ENCODE data around the gene KL. TPM values are rescaled to one million over a fixed set of nuclear protein-coding genes. Genes with fewer than 3 reads are reported as not detected.

The KL gene
- total and polyA plus RNA-seq, 12 donors: 0.24 to 2.8 (median 0.78) TPM

DNA sequence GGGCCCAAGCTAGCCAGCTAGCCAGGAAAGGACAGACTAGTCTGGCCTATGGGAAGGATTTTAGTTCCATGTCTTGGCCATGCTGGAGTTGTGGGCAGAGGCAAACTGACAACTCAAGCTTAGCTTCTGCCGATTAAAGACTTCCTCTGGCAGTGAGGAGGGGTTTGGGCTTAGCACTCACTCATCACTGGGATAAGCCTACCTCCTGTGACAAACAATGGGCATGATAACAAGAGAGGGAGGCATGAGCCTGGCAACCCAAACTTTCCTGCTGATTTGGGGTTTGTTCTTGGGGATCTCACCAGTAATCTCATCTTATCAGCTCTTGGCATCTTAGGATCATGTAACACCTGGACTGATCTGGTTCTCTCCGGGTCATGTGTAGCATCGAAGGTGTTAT lies 83.6 kb downstream of the KL start:
- Histone ChIP-seq H3K4me1 (replicated peaks in 1 of 2) (no peaks in the 10 kb centered on the region), H3K36me3 (replicated peaks in 1 of 2) (peaks cover 0 to 4% of the 10 kb centered on the region in 2 donors), H3K27ac (no peak overlapping the region), H3K4me3 (no peak overlapping the region), H3K9me3 (replicated peaks in 1 of 3) (no peaks in the 10 kb centered on the region), H3K27me3 (no peaks in the 10 kb centered on the region)
- TF ChIP-seq POLR2A (IDR thresholded peaks at IDR 0.05): no peak
- intact Hi-C loops (cut with DNase I): no loop called here
- DNase-seq: no peak
- WGBS, 4 donors: 68 to 94% (median 69%) methylated on average over 3 of the region's 3 CpGs

DNA sequence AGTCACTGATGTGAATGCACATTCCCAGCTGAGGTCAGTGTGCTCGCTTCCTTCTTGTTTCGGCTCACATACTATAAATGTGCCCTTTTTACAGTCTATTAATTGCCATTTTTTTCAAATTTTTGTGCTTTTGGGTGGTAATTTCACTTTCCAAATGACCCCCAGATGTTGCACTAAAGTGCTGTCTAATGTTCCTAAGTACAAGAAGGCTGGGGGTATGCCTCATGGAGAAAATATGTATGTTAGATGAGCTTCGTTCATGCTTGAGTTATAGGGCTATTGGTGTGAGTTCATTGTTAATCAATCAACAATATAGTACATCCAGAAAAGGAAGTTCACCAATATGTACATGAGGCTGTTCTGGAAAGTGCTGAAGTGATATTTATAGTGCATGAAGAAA lies 84.7 kb downstream of the KL start:
- Histone ChIP-seq H3K4me1 (replicated peaks in 1 of 2) (no peaks in the 10 kb centered on the region), H3K36me3 (replicated peaks in 1 of 2) (peaks cover 0 to 14% of the 10 kb centered on the region in 2 donors), H3K9me3 (replicated peaks in 1 of 3) (no peaks in the 10 kb centered on the region), H3K4me3 (no peak overlapping the region), H3K27me3 (no peaks in the 10 kb centered on the region), H3K27ac (no peak overlapping the region)
- no peak for DNase-seq
- intact Hi-C loops (cut with DNase I): no loop called here
- TF ChIP-seq POLR2A (IDR thresholded peaks at IDR 0.05): no peak
- TF ChIP-seq, protein P1, sequence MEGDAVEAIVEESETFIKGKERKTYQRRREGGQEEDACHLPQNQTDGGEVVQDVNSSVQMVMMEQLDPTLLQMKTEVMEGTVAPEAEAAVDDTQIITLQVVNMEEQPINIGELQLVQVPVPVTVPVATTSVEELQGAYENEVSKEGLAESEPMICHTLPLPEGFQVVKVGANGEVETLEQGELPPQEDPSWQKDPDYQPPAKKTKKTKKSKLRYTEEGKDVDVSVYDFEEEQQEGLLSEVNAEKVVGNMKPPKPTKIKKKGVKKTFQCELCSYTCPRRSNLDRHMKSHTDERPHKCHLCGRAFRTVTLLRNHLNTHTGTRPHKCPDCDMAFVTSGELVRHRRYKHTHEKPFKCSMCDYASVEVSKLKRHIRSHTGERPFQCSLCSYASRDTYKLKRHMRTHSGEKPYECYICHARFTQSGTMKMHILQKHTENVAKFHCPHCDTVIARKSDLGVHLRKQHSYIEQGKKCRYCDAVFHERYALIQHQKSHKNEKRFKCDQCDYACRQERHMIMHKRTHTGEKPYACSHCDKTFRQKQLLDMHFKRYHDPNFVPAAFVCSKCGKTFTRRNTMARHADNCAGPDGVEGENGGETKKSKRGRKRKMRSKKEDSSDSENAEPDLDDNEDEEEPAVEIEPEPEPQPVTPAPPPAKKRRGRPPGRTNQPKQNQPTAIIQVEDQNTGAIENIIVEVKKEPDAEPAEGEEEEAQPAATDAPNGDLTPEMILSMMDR (IDR thresholded peaks at IDR 0.05): no peak
- WGBS, 4 donors: 87 to 93% (median 88%) methylated on average over 3 of the region's 3 CpGs

DNA sequence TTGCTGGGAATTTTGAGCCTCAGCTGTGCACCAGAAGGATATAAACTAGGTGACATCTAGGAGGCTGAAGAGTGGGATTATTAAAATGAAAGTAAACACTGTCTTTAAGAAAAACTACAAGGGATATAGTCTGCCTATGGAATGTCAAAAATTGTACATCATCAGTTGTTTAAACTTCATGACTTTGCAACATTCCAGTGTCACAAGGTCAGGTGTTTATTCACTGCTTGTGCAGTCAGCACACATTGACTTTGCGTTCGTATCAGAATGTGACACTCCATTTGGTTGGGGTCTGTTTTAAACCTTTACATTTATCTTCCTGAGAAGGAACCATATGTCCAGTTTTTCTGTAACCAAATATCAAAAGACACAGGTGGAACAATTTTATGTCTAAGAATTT lies 85.6 kb downstream of the KL start:
- Histone ChIP-seq H3K4me1 (replicated peaks in 1 of 2) (peaks cover 0 to 6% of the 10 kb centered on the region in 2 donors), H3K4me3 (no peak overlapping the region), H3K36me3 (replicated peaks in 1 of 2) (peaks cover 0 to 23% of the 10 kb centered on the region in 2 donors), H3K9me3 (replicated peaks in 1 of 3) (no peaks in the 10 kb centered on the region), H3K27me3 (no peaks in the 10 kb centered on the region), H3K27ac (no peak overlapping the region)
- DNase-seq: no peak
- no peak for TF ChIP-seq POLR2A (IDR thresholded peaks at IDR 0.05)
- TF ChIP-seq, protein P1 (IDR thresholded peaks at IDR 0.05): no peak
- intact Hi-C loops (cut with DNase I): no loop called here
- 62 to 92% (median 85%) methylated on average over 2 of the region's 2 CpGs for WGBS, 4 donors

DNA sequence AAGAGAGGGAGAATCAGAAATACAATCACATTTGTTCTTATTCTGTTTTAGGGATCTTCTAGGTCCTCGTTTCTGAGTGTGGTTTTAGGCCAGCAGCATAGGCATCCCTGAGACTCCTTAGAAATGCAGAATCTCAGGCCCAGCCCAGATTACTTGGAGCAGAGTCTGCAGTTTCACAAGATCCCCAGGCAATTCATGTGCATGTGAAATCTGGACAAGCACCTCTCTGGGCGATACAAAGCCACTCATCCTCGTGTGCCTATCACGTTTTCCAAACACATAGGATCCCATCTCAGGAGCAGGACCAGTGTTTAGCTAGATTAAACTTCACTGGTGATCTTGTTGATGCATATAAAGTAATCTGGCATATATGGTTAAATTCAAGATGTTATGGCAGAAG lies 87.2 kb downstream of the KL start:
- H3K4me3 ChIP-seq: no peak overlapping the region
- WGBS, 4 donors: 86 to 100% (median 93%) methylated on average over 4 of the region's 4 CpGs
- TF ChIP-seq, protein P1 (IDR thresholded peaks at IDR 0.05): no peak
- TF ChIP-seq POLR2A (IDR thresholded peaks at IDR 0.05): no peak
- no peak for DNase-seq
- intact Hi-C loops (cut with DNase I): no loop called here
- peaks cover 0 to 33% of the 10 kb centered on the region in 2 donors for H3K36me3 ChIP-seq (replicated peaks in 1 of 2)
- H3K27ac ChIP-seq: no peak overlapping the region
- H3K9me3 ChIP-seq (replicated peaks in 1 of 3): no peaks in the 10 kb centered on the region
- H3K4me1 ChIP-seq (replicated peaks in 1 of 2): peaks cover 3 to 14% of the 10 kb centered on the region in 2 donors
- no peaks in the 10 kb centered on the region for H3K27me3 ChIP-seq

DNA sequence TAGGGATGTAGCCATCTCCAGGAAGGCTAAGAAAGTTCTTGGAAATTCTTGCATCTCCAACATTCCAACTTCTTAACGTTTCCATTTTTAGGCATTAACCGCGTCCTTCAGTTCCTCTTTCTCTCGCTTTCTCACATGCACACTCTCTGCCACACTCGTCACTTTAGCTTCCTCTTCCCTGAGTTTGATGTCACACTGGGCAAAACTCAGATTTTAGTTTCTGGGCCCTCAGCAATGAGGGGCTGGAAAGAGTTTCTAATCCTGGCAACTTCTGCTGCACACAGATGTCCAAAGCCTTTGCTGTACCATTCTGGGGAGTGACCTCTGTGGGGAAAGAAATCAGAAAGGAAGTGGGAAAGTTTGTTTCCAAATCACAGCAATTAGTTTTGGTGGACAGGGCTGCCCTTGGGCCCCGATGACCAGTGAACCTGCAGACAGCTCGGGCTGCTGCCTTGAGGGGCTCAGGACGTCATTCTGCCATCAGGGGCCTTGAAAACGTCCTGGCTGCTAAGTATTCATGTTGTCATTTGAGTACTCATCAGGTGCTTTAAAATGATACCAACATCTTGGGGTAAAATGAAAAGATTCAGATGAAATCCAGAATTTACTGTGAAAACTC lies 89.3 kb downstream of the KL start:
- no peaks in the 10 kb centered on the region for H3K9me3 ChIP-seq (replicated peaks in 1 of 3)
- H3K27me3 ChIP-seq: no peaks in the 10 kb centered on the region
- H3K36me3 ChIP-seq (replicated peaks in 1 of 2): peaks cover 0 to 47% of the 10 kb centered on the region in 2 donors
- no peak for TF ChIP-seq POLR2A (IDR thresholded peaks at IDR 0.05)
- TF ChIP-seq, protein P1 (IDR thresholded peaks at IDR 0.05): no peak
- 60 to 67% (median 65%) methylated on average over 9 of the region's 9 CpGs for WGBS, 4 donors
- peaks cover 23 to 24% of the 10 kb centered on the region in 2 donors for H3K4me1 ChIP-seq (replicated peaks in 1 of 2)
- DNase-seq: peak in 1 of 7 donors; percentile 44
- H3K27ac ChIP-seq: peak overlapping the region in 2 of 5 donors; percentile 50 to 67
- no peak overlapping the region for H3K4me3 ChIP-seq
- intact Hi-C loops (cut with DNase I): no loop called here

Data from adrenal gland (tissue), 12 donors.